Activated T-cell treated with anti-CD3 and anti-CD28 coated beads for 4 hours (primary cell): ENCODE results near the gene TCEANC2.

Experiments used
- DNase-seq: peaks from one replicate; pipeline ENCODE4 v3.0.0-alpha.2; 2020

The TCEANC2 gene

DNA sequence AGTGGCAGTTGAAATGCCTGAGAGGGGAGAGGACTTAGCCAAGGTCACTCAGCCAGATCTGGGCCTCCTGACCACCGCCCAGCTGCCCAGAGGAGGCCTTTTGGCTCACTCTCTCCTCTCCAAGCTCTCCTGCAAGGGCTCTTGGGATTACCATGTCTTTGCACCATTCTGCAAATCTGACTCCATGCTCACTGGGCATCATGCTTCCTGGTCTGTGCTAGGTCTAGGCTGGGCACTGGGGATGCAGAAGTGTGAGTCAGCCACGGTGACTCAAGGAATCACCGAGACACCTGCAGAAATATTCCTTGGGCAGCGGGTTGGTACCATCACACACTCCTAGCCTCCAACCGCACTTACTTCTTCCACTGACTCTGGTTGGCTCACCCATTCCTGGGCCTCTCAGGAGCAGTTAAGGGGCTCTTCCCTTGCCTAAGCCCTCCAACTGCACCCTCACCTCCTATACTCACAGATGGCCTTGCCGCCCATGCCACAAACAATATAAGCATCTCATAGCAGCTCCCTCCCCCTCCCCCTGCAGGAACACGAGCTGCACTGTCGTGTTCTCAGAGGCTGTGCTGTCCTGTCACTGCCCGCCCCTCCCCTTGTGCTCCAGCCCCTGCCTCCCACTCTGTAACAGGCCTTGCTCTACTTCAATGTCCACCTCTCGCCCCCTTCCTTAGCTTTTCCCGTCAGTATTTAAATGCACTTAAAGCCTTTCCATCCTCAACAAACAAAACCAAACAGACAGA lies 64.6 kb downstream of the TCEANC2 start:
- DNase-seq, result no peak

DNA sequence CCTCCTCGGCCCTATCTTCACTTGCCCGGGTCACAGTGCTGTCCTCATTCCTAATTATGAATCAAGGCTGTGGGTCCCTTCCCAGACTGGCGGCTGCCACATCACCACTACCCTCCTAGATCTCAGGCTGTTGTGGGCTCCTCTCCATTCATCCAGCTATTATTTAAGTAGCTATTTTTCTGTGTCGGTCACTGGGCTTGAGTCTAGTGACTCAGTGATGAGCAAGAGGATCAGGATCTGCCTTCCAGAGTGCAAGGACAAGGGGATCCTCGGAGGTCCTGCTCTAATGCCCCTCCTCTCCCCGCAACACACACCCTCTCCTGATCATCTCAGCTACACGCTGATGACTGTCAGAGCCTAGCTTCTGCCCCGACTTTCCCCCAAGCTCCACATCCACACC lies 65.3 kb downstream of the TCEANC2 start:
- no peak for DNase-seq

GRCh38 chr1:54120018-54120697 lies 66.8 kb downstream of the TCEANC2 start:
- no peak for DNase-seq

GRCh38 chr1:54120698-54121481 lies 67.5 kb downstream of the TCEANC2 start:
- no peak for DNase-seq

DNA sequence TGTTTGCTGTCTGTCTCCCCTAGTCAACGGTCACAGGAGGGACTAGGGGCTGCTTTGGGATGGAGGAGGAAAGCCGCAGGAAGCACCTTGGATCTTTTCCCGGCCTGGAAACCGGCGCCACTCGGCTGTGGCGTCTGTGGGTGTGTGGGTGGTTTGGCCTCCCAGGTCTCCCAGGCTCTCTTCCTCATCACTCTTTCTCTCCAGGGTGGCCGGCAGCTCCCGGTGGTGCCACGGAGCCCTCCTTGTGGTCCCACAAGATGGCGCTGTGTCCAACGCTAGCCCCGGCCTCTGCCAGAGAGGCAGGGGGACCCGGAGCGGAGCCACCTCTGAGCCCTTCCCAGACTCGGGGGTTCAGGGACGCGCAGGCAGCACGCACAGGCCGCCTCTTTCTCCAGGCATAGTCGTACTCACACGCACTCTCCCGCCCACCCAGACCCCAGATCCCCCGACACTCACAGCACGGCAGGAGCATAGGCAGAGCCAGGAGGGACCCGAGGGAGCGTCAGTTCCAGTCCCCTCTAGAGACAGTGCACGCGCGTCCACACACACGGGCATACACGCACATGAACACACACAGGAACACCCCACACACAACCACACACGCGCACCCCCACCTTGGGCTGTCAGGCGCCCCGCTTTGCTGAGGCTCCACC lies 68.2 kb downstream of the TCEANC2 start:
- DNase-seq, result peak; percentile 48

GRCh38 chr1:54122135-54122751 lies 68.8 kb downstream of the TCEANC2 start:
- no peak for DNase-seq

DNA sequence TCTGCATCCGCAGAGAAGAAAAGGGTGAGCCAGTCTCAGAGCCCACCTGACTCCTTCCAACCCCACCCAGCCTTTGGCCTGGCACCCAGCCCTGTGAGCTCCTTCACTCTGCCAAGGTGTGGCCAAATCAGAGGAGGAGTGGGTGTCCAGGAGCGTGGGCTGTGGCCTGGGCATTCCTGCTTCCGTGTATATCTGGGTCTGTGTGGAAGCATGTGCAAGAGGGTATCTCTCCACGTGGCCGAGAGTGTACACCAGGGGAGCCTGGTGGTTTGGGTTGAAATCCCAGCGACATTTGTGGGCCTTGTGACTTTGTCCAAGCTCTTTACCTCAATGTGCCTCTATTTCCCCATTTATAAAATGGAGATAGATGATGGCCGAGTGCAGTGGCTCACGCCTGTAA lies 69.6 kb downstream of the TCEANC2 start:
- no peak for DNase-seq

DNA sequence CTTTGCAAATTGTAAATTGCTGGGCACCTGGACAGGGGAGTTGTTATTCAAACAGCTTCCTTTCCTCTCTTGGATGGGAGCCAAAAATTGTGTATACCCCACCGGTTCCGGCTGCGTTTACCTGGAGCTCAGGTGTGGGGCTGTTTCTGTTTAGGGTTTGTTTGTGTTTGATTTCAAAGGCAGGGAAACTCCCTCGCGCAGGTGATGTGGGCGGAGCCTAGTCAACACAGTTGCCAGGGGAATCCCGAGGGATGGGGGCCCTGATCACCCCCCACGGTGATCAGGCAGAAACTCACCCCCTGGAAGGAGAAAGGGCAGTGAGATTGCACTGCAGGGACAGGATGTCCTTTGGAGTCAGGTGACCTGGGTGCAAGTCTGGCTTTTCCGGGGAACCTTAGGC lies 71.1 kb downstream of the TCEANC2 start:
- DNase-seq, result no peak

DNA sequence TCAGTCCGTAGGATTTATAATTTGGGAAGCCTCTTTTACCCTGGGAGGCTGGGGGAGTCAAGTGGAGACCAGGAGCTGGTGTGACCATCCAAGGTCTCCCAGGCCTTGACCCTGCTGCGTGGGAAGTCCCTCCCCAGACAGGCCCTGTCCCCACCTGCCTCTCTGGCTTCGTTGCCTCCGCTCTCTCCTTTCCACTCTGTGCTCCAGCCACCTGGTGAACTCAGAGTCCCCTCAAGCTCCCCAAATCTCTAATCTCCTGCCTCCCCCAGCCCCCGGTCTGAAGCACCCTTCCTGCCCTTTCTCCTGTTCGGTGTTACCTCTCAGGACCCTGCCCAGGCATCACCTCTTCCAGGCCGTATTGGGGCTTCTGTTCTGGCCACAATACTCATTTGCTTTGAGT lies 71.5 kb downstream of the TCEANC2 start:
- DNase-seq, result no peak

GRCh38 chr1:54125386-54126070 lies 72.1 kb downstream of the TCEANC2 start:
- no peak for DNase-seq

- no peak for DNase-seq
These were observed 72.9 kb downstream of the TCEANC2 start for GRCh38 chr1:54126271-54126815.

GRCh38 chr1:54127594-54128300 lies 74.3 kb downstream of the TCEANC2 start:
- no peak for DNase-seq

GRCh38 chr1:54129858-54130257 lies 76.5 kb downstream of the TCEANC2 start:
- DNase-seq, result no peak

DNA sequence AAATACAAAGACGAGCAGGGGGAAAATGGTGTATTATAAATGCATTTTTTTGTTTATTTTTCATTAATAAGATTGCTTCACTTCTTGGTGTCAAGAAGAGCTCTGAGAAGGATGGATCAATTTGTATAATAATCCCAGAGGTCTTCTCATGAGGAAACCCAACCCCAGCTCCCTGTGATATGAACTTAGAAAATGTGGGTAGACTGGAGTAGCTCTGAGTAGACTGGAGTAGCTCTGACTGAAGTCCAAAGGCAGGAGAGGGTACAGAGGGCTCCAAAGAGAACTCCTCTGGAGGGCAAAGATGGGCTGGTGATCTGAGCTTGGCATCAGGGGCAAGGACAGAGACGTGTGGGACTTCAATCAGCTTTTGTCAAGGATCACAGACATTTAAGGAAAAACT lies 78.0 kb downstream of the TCEANC2 start:
- no peak for DNase-seq

- DNase-seq, result no peak
These were observed 79.1 kb downstream of the TCEANC2 start for GRCh38 chr1:54132495-54132894.

DNA sequence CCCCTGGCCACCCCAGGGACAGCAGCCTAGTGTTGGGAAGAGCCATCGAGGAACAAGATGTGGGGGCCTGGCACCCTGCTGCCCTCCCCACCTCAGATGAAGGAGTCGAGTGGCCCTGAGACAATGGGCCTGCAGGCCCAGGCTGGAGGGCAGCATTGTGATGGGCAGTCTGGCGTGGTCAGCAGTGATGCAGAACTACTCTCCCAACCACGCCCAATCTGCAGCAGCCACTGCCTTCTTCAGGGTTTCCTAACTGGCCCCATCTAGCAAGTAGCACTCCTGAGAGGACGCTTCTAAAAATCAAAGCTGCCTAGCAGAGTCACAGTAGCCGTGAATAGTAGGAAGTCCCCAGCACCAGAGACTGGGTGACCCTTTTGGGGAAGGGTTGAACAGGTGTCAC lies 80.9 kb downstream of the TCEANC2 start:
- DNase-seq, result no peak

DNA sequence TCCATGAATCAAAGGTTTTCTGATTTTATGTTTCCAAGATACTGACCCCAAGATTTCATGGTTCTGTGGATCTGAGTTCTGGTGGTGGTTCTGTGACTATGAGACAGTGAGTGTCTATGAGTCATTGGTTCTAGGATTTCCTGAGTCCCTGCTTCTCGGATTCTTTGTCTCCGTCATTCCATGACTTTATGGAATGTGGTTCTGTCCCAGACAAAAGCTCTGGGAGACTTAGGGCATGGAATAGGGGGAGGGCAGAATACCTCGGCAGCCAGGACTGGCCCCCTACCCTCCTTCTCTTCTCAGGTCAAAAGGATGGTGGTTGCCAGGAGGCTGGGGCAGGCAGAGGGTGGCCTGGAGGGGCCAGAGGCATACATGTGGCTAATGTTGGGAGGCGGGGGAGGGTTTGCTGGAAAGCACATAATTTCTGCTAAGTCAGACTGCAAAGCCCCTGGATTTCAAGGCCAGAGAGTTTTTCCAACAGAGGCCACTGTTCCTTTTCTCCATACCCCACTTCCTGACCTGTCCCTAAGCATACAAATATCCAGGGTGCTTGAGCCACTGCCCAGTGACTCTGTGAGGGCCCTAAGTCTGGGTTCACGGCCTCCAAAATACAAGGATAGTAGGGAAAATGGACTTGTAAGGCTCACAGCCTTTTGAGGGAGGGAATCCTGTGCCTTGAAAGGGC lies 82.2 kb downstream of the TCEANC2 start:
- no peak for DNase-seq

GRCh38 chr1:54136269-54136896 lies 83.0 kb downstream of the TCEANC2 start:
- DNase-seq, result no peak

GRCh38 chr1:54136963-54137533 lies 83.6 kb downstream of the TCEANC2 start:
- DNase-seq, result no peak
